OCI-LY7 (cell line): ENCODE results near the gene TNNI3K. TPM values are rescaled to one million over a fixed set of nuclear protein-coding genes. Genes with fewer than 3 reads are reported as not detected.

Experiments
- BruUV-seq: library from RNA; stranded (reverse); fragments of 400-500 nt; replicated peaks from 2 replicates; lab custom pipeline; 2021; lab: Mats Ljungman, UMichigan
- CTCF ChIA-PET: fragments of 300-600 bp; sonication (Branson Sonifier 250); formaldehyde crosslinking; loops from one replicate; lab custom pipeline; 2022; ENCODE audit warnings: antibody characterized with exemption; ENCODE audit not compliant: unreplicated experiment; lab: Charles Lee
- POLR2A ChIA-PET: fragments of 300-600 bp; sonication (Branson Sonifier 250); formaldehyde crosslinking; loops from one replicate; lab custom pipeline; 2022; ENCODE audit warnings: antibody characterized with exemption; lab: Charles Lee
- DNase-seq: peaks from one replicate; pipeline ENCODE4 v3.0.0-alpha.2; 2015; ENCODE audit warnings: low spot score
- H2AFZ ChIP-seq: fragments of 200-600 bp; sonication (generic), shearing (Covaris generic); 2 replicates; pipeline ENCODE4 v1.6.1; 2014; ENCODE audit warnings: mild to moderate bottlenecking, antibody characterized with exemption, low read length, moderate library complexity
- H3K27ac ChIP-seq: fragments of 200-600 bp; sonication (generic); 2 replicates; pipeline ENCODE4 v1.5.1; 2014; ENCODE audit warnings: mixed run types, low read depth, mild to moderate bottlenecking, moderate library complexity, low read length, inconsistent platforms; ENCODE audit not compliant: poor library complexity, severe bottlenecking
- H3K36me3 ChIP-seq: fragments of 200-600 bp; sonication (generic); 2 replicates; pipeline ENCODE4 v1.6.1; 2014; ENCODE audit warnings: mild to moderate bottlenecking, antibody characterized with exemption, low read length, moderate library complexity, mixed read lengths; ENCODE audit not compliant: insufficient read depth
- H3K4me1 ChIP-seq: fragments of 200-600 bp; sonication (generic); 2 replicates; pipeline ENCODE4 v1.5.1; 2014; ENCODE audit warnings: mild to moderate bottlenecking, low read length; ENCODE audit not compliant: insufficient read depth, poor library complexity, severe bottlenecking
- H3K4me2 ChIP-seq: fragments of 200-600 bp; sonication (generic); 2 replicates; pipeline ENCODE4 v1.6.1; 2014; ENCODE audit warnings: mild to moderate bottlenecking, low read length
- H3K4me3 ChIP-seq: fragments of 200-600 bp; sonication (generic); 2 replicates; pipeline ENCODE4 v1.5.1; 2014; ENCODE audit warnings: mild to moderate bottlenecking, low read depth, low read length; ENCODE audit not compliant: poor library complexity, severe bottlenecking
- H3K79me2 ChIP-seq: fragments of 200-600 bp; sonication (generic); 2 replicates; pipeline ENCODE4 v1.6.1; 2016; ENCODE audit warnings: low read depth, mild to moderate bottlenecking, low read length, moderate library complexity, mixed read lengths; ENCODE audit not compliant: insufficient read depth
- H3K9me2 ChIP-seq: fragments of 200-600 bp; sonication (generic); 2 replicates; pipeline ENCODE4 v1.6.1; 2016; ENCODE audit warnings: mild to moderate bottlenecking, low read length, mixed read lengths; ENCODE audit not compliant: insufficient read depth
- H3K9me3 ChIP-seq: fragments of 200-600 bp; sonication (generic); 2 replicates; pipeline ENCODE4 v1.6.1; 2014; ENCODE audit warnings: mild to moderate bottlenecking, mixed run types, low read length, mixed read lengths
- H4K20me1 ChIP-seq: fragments of 200-600 bp; sonication (generic); 2 replicates; pipeline ENCODE4 v1.6.1; 2014; ENCODE audit warnings: mild to moderate bottlenecking, antibody characterized with exemption, low read length, moderate library complexity, mixed read lengths; ENCODE audit not compliant: insufficient read depth
- CTCF ChIP-seq: fragments of 200-600 bp; sonication (generic); conservative IDR thresholded peaks from 2 replicates; pipeline ENCODE4 v1.5.1; 2014; ENCODE audit warnings: mild to moderate bottlenecking, antibody characterized with exemption, low read length, moderate library complexity, mixed read lengths
- EZH2phosphoT487 ChIP-seq: fragments of 200-600 bp; sonication (generic); IDR thresholded peaks from 2 replicates; pipeline ENCODE4 v1.6.1; 2018; ENCODE audit warnings: low read depth, borderline replicate concordance, mild to moderate bottlenecking, mixed run types, antibody characterized with exemption, low read length, moderate library complexity, mixed read lengths
- intact Hi-C: fragments of 100-400 bp; cut with micrococcal nuclease; formaldehyde crosslinking; loops from one replicate; pipeline ENCODE4 v1.10.0; 2022; ENCODE audit not compliant: unreplicated experiment
- total RNA-seq, 2 experiments: library from RNA; depleted of rRNA in 1 of 2; stranded (reverse); fragments of >200 nt in 1 of 2; shearing (Covaris generic) in 1 of 2; gene quantifications; 2 replicates each; pipeline ENCODE4 v1.2.3, GENCODE V29; 2014 to 2022

Gene TNNI3K
- total RNA-seq, 2 experiments from 2014 or later: not detected

- BruUV-seq: no TSS peak
- Histone ChIP-seq H4K20me1 (no peaks in the 10 kb centered on the region), H3K4me3 (no peak overlapping the region), H3K9me3 (no peaks in the 10 kb centered on the region), H3K9me2 (no peaks in the 10 kb centered on the region), H3K27ac (no peak overlapping the region), H3K4me1 (no peaks in the 10 kb centered on the region), H3K4me2 (no peak overlapping the region), H3K36me3 (no peaks in the 10 kb centered on the region), H3K79me2 (no peaks in the 10 kb centered on the region), H2AFZ (no peak overlapping the region)
- DNase-seq: no peak
- CTCF ChIA-PET: interaction anchor here (0.6 kb wide), 1 partner anchor 119 kb away, joined by 3 read pairs; no protein-coding TSS in a partner anchor
- intact Hi-C loops: no loop called here
- TF ChIP-seq EZH2phosphoT487: no peak
- TF ChIP-seq CTCF: no peak
- POLR2A ChIA-PET: interaction anchor here (1.4 kb wide), 1 partner anchor 13 kb away, joined by 3 read pairs; no protein-coding TSS in a partner anchor
Observed at GRCh38 chr1:74363220-74363619, 128.0 kb downstream of the TNNI3K start.

GRCh38 chr1:74367175-74367813, 132.1 kb downstream of the TNNI3K start:
- intact Hi-C loops: no loop called here
- DNase-seq: no peak
- Histone ChIP-seq H3K4me1 (no peaks in the 10 kb centered on the region), H3K9me3 (no peaks in the 10 kb centered on the region), H3K27ac (no peak overlapping the region), H3K79me2 (no peaks in the 10 kb centered on the region), H3K4me2 (no peak overlapping the region), H4K20me1 (no peaks in the 10 kb centered on the region), H3K9me2 (no peaks in the 10 kb centered on the region), H3K4me3 (no peak overlapping the region), H3K36me3 (no peaks in the 10 kb centered on the region), H2AFZ (no peak overlapping the region)
- ChIA-PET POLR2A (no interaction called here), CTCF (no interaction called here)
- no peak for TF ChIP-seq EZH2phosphoT487
- TF ChIP-seq CTCF: no peak
- BruUV-seq: no TSS peak

GRCh38 chr1:74368335-74368734, 133.1 kb downstream of the TNNI3K start:
- H3K36me3 ChIP-seq: no peaks in the 10 kb centered on the region
- H3K9me2 ChIP-seq: no peaks in the 10 kb centered on the region
- DNase-seq: no peak
- H3K9me3 ChIP-seq: no peaks in the 10 kb centered on the region
- no peak overlapping the region for H3K4me3 ChIP-seq
- POLR2A ChIA-PET: no interaction called here
- H2AFZ ChIP-seq: no peak overlapping the region
- TF ChIP-seq EZH2phosphoT487 (no peak), CTCF (no peak)
- intact Hi-C loops: no loop called here
- no peak overlapping the region for H3K4me2 ChIP-seq
- H3K79me2 ChIP-seq: no peaks in the 10 kb centered on the region
- no peaks in the 10 kb centered on the region for H4K20me1 ChIP-seq
- H3K4me1 ChIP-seq: no peaks in the 10 kb centered on the region
- H3K27ac ChIP-seq: no peak overlapping the region
- BruUV-seq: no TSS peak
- CTCF ChIA-PET: no interaction called here
